HFF-Myc (cell line): ENCODE results near the gene ERI3.

ENCODE experiments used
- DNase-seq: peaks from one replicate; pipeline ENCODE4 v3.0.0-alpha.2; 2011; ENCODE audit warnings: low read depth; ENCODE audit errors: extremely low read depth
- H3K4me3 ChIP-seq: replicated peaks from 2 replicates; pipeline ENCODE4 v1.5.1; 2011; ENCODE audit warnings: low read depth, mild to moderate bottlenecking, control low read depth, low read length
- TF ChIP-seq, protein P1 (sequence below): IDR thresholded peaks from 2 replicates; pipeline ENCODE4 v1.5.1; 2012; ENCODE audit warnings: mild to moderate bottlenecking, low read depth, low read length, control low read depth; ENCODE audit errors: missing control alignments

ERI3 gene

DNA sequence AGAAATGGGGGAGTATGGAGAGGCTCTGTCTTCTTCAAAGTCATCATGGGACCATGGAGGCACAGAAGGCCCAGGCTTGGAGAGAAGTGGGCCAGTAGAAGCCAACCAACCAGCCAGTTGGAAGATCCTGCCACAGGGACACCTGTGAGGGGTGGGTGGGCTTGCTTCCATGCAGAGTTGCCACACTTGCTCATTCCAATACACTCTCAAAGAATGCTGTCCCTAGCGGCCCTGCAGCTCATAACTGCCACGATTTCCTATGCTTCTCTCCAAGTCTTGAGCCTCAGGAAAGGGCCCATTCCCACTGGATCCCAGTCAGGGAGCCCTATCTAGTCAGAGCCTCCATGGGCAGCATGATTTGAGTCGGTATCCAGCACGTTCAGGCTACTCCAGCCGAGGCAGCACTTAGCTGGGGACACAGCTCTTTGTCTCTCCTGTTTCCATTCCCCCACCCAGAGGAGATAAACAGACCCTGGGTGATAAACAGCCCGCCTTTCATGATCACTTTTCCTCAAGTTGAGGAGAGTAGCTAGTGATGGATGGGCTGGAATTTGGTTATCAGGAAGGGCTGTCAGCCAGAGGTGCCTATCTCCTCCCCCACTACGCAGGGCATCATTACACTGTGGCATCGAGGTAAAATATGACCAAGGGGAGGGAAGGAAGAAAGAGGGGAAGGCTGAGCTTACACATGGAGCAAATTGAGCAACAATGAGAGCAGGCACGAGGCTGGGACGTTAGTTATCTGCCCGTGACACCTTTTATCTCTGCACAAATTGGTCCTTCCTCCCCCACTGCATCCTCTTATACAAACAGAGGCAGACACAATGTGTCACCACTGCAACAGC, 64.6 kb downstream of the ERI3 start:
- TF ChIP-seq, protein P1, sequence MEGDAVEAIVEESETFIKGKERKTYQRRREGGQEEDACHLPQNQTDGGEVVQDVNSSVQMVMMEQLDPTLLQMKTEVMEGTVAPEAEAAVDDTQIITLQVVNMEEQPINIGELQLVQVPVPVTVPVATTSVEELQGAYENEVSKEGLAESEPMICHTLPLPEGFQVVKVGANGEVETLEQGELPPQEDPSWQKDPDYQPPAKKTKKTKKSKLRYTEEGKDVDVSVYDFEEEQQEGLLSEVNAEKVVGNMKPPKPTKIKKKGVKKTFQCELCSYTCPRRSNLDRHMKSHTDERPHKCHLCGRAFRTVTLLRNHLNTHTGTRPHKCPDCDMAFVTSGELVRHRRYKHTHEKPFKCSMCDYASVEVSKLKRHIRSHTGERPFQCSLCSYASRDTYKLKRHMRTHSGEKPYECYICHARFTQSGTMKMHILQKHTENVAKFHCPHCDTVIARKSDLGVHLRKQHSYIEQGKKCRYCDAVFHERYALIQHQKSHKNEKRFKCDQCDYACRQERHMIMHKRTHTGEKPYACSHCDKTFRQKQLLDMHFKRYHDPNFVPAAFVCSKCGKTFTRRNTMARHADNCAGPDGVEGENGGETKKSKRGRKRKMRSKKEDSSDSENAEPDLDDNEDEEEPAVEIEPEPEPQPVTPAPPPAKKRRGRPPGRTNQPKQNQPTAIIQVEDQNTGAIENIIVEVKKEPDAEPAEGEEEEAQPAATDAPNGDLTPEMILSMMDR, result no peak
- no peak overlapping the region for H3K4me3 ChIP-seq
- no peak for DNase-seq

DNA sequence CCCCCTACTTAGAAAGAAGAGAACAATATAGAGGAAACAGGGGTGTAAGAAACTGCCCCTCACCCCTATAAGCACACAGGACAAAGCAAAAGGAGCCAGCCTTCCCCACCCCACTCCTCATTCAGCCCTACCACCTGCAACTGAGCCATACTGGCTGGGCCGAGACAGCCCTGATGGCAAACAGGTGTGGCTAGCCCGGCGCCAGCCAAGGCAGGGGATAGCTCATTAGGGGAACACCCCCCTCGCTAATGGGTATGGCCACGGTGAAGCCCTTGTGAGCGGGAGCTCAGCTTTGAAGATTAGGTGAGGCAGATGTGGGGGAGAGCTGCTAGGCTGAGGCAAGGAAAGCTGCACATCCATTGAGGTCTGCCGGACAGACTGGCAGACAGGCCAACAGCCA, 65.5 kb downstream of the ERI3 start:
- TF ChIP-seq, protein P1, result no peak
- H3K4me3 ChIP-seq, result no peak overlapping the region
- DNase-seq, result no peak

DNA sequence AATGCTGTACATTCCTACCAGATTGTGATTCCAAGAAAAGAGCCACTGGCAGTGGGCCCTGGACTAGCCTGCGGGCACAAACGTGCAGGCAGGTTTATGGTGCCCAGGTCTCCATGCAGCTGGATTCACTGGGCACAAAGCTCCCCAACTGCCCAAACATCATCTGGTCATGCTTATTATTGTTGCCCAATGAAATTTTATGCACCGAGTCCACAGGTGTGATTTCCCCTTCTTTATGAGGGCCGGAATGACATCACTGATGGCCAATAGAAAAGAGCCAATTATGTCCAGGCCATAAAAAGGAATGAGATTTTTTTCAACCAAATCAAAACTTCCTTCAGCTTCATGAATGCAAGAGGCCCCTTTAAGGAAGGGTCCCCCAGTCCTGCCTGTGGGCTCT, 66.2 kb downstream of the ERI3 start:
- H3K4me3 ChIP-seq, result no peak overlapping the region
- TF ChIP-seq, protein P1, result no peak
- DNase-seq, result no peak

- TF ChIP-seq, protein P1, result no peak
- DNase-seq, result no peak
- H3K4me3 ChIP-seq, result no peak overlapping the region
Measured at GRCh38 chr1:44284184-44284583, 70.9 kb downstream of the ERI3 start.

- TF ChIP-seq, protein P1, result no peak
- no peak for DNase-seq
- no peak overlapping the region for H3K4me3 ChIP-seq
Measured at GRCh38 chr1:44283524-44284173, 71.4 kb downstream of the ERI3 start.

DNA sequence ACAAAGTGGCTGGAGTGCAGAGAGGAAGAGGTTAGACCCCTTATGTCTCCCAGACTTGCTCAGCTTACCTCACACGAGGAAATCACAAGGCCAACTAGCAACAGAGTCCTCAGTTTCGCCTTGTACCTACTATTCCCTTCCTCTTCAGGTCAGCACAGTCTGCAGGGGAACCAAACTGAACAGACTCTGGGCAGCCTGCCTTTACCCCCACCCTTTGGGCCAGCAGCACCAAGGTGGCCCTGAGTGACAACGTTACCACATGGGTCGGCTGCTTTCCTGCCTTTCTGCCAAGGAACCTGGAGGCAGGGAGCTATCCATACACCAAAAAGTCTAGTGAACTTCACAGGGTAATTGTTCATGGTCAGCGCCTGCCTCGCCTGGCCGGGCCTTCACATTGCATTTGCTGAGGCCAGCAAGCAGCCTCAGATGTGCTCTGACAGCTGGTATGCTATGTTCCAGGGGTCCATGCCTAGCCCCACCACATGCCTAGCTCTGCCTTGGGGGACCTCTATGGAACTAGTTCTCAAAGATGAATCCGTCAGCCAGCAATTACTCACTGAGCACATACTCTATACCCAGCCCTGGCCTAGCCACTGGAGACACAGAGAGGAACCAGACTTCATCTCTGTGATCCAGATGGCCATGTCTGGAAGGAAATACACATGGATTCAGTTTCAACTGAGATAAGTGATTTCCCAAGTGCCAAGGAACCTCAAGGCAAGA, 72.2 kb downstream of the ERI3 start:
- no peak overlapping the region for H3K4me3 ChIP-seq
- DNase-seq, result no peak
- TF ChIP-seq, protein P1, result no peak
